GM21717 (cell line): ENCODE data around the gene RAI1.

Experiments used
- ATAC-seq: cut with Tn5 transposase; IDR thresholded peaks from one replicate; pipeline ENCODE4 v1.9.1; 2021; ENCODE audit warnings: mild to moderate bottlenecking, moderate library complexity; ENCODE audit not compliant: unreplicated experiment

The RAI1 gene

GRCh38 chr17:17822616-17823015 is 141.4 kb downstream of the RAI1 start:
- ATAC-seq = no peak

GRCh38 chr17:17823433-17824118 is 142.3 kb downstream of the RAI1 start:
- ATAC-seq = peak; percentile 57

DNA sequence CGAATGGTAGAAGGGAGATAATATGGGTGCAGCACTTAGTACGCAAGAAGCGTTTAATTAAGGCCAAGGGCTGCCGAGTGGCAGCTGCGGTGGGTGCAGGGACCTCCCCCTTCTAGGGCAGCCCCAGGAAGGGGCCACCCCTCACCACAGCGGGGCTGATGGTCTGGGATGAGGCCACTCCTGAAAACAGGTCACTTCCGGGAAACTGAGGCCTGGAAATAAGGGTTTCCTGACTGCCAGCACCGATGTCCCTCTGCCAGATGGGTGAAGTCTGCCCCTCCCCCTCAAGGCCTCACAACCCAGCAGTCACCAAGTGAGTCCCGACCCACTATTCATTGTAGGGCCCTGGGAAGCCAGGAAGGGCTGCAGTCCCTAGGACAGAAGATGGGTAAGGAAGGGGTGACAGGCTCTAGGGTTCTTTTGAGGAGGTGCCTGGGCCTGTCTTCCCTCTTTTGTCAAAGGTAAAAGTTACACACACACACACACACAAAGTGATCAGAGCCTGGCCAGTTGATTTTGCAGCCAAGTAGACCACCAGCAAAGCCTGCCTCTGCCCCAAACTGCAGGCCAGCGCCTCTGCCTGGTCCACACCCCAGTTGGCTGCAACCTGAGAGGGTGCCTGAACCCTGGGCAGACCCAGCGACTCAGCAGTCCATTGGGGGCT is 143.0 kb downstream of the RAI1 start:
- ATAC-seq = peak; percentile 7

- ATAC-seq = no peak
Measured at GRCh38 chr17:17824783-17825614, 143.7 kb downstream of the RAI1 start.

DNA sequence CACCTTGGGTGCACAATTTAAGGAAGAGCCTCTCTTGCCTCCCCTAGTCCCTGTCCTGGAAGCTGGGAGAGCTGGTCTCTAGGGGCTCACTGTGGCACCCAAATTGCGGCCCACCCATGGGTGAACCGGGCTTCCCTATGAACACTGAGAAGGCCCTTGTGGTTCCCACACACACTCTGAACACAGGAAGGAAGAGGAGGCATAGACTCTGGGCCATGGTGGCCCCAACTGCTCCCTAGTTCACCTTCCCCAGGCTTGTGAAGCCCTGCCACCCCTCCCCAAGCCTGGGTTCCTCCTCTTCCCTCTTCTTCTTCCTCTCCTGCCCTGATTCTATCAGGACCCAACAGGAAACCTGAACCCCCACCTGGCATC is 145.1 kb downstream of the RAI1 start:
- ATAC-seq = no peak

GRCh38 chr17:17826942-17827785 is 145.9 kb downstream of the RAI1 start:
- ATAC-seq = no peak

DNA sequence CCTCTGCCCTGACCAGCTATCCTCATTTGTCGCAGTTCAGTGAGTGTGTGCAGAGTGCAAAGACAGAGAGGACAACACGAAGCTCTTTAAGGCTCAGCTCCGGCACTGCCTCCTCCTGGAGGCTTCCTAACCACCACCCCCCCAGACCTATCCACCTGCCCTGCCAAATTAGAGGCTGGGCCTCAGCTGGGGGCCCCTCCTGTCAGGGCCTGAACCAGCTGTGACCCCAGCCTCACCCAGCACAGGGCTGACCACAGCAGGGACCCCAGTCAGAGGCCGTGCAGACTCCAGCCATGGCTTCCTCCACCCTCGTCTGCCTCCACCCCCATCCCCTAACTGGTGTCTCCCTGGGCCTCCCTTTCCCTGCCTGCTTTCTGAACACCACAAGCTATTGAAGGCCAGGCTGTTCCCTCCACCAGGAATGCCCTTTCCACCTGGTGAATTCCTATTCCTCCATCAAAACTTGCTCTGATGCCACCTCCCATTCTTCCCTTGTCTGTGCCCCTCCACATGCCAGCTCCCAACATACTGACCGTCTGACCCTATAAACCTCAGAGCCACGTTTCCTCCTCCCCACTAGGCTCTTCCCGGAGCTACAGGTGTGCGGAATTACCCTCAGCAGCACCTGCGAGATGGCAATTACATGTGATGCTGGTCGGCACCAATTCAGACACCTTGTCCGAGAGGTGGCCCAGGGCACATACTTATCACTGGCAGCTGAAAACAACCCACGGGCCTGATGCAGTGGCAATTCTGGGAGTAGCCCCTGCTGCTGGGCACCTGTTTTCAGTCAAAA is 146.8 kb downstream of the RAI1 start:
- no peak for ATAC-seq

DNA sequence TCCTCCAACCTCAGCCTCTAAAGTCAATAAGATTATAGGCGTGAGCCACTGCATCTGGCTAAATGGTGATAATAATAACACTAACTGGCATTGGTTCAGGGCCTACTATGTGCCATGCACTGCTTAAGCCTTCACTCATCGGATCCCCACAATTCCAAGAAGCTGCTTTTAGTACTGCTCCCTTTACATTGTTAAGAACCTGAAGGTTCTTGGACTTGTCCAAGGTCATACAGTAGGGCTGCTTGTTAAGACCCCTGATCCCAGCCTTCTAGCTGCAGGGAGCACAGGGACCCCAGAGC is 149.0 kb downstream of the RAI1 start:
- no peak for ATAC-seq

DNA sequence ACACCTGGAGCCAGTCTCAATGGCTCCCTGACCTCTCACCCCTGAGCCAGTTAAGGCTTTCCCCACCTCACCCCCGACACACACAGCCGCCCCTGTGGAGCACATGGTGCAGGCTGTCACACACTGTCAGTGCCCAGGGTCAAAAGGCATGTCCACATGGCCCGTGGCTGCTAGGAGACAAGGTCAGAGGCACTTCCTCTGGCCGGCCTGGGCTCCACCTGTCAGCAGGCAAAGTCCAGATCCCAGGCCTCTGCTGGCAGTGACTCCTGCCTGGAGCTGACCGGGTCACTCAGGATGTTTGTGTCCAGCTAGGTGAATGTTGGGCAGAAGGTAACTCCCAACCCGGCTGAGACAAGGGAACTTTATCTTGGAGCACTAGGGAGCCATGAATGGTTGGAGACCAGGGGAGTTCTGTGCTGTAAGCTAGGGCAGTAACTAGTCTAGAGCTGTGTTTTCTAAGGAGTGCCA is 149.5 kb downstream of the RAI1 start:
- ATAC-seq = no peak

GRCh38 chr17:17831208-17832031 is 150.2 kb downstream of the RAI1 start:
- no peak for ATAC-seq

GRCh38 chr17:17832032-17832363 is 150.7 kb downstream of the RAI1 start:
- no peak for ATAC-seq

GRCh38 chr17:17833658-17834357 is 152.6 kb downstream of the RAI1 start:
- no peak for ATAC-seq

DNA sequence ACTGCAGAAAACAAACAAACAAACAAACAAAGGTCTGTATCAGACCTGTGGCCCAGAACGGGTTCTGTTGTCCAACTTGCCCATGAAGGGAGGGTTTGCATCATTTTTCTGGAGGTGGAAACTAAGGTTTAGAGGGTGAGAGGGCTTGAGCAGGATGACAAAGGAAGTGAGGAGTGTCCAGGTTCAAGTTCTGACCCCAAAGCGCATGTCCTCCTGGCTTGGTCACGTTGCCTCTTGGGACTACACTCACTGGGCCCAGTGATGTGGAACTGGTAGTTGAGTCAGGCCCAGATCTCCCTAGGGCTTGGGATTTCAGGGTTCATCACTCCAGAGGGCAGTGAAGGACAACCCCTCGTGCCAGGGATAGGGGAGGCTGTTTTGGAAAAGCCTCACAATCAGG is 153.7 kb downstream of the RAI1 start:
- no peak for ATAC-seq

DNA sequence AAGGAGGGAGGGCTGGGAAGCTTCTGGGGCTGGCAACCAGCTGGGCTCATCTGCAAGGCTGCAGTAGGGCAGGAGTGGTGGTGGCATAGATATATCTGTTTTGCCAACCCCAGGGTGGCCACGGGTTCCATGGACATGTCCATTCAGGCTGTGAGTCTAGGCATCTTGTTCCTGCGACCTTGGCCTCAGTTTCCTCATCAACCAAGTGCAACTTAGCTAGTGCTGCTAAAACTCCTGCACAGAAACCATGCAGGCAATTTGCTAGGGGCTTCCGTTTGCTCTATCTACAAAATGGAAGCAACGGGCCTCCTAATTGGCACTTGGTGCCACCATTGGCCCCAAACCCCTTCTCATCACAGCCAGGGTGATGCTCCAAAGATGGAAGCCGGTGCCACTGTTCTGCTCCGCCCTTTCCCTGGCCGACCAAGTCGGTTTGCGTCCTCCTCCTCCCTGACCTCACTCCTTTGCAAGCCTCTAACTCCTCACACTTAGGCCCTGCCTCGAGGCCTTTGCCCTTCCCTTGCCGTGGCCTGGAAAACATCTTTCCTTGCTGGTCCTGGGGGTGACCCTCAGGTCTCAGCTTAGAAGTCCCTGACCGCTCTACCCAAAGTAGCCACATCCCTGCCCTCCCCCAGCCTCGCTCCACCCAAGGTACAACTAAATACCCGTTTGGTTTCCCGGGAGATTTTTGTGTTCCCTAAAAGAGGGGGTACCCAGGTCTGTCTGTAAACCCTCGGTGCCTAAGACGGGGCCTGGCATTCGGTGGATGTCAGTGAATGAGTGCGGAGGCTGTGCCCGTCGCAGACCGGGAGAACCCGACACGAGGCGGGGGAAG is 154.4 kb downstream of the RAI1 start:
- ATAC-seq = no peak

- ATAC-seq = peak; percentile 43
Measured at GRCh38 chr17:17836250-17836817, 155.1 kb downstream of the RAI1 start.

DNA sequence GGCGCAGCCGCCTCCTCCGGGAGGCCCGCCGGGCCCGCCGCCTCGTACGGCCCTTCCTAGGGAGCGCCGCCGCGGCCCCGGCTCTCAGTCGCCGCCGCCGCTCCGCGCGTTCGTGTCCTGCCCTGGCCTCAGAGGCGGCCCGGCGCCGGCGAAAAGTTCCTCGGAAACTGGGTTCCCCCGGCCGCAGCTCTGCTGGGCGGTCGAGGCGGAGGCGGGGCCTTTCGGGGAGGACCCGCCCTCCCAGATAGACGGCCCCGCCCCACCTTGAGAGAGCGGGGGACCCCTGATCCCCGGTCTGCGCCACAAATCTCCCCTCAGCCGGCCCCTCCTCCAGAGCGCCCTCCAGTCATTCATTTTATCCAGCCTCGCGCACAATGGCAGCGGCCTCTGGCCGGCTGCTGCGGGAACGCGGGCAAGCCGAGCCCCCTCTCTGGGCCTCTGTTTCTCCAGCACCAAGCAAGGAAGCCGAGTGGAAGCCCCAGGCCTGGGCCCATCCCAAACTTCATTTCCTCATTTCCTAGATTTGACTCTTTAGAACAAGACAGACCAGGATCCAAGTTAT is 155.6 kb downstream of the RAI1 start, which contains the start of gene SREBF1:
TSS of gene SREBF1 (minus strand) at position 169 of the 562 bp plus-strand sequence. CDS start 169 bp downstream, outside the sequence.
- ATAC-seq = peak; percentile 29

- no peak for ATAC-seq
Measured at GRCh38 chr17:17837380-17837821, 156.1 kb downstream of the RAI1 start.
